Sigmoid colon (tissue), 7 donors: ENCODE data around the gene DPT. TPM values are rescaled to one million over a fixed set of nuclear protein-coding genes. Genes with fewer than 3 reads are reported as not detected.

Source experiments
- DNase-seq: peaks from one replicate; pipeline ENCODE4 v3.0.0-alpha.2; 2019
- H3K27ac ChIP-seq, 4 donors: fragments of 200-600 bp; sonication (generic); one replicate each; pipeline ENCODE4 v1.5.1; 2016 to 2019; ENCODE audit warnings: mild to moderate bottlenecking in 1 of 4
- H3K27me3 ChIP-seq, 3 donors: fragments of 200-600 bp; sonication (generic); one replicate each; pipeline ENCODE4 v1.5.1; 2019; ENCODE audit warnings: mild to moderate bottlenecking in 1 of 3
- H3K36me3 ChIP-seq, 4 donors: fragments of 200-600 bp; sonication (generic); one replicate each; pipeline ENCODE4 v1.5.1; 2016 to 2019
- H3K4me1 ChIP-seq, 4 donors: fragments of 200-600 bp; sonication (generic); one replicate each; pipeline ENCODE4 v1.5.1; 2017 to 2019
- H3K4me3 ChIP-seq, 4 donors: fragments of 200-600 bp; sonication (generic); one replicate each; pipeline ENCODE4 v1.5.1; 2017 to 2019; ENCODE audit warnings: mild to moderate bottlenecking in 2 of 4, moderate library complexity in 1 of 4
- H3K9me3 ChIP-seq, 4 donors: fragments of 200-600 bp in 3 of 4; sonication (generic) in 3 of 4; one replicate each; pipeline versions ENCODE4 v1.5.1 to v1.6.1; 2013 to 2019
- EP300 ChIP-seq, 4 donors: sonication (generic); formaldehyde crosslinking; IDR thresholded peaks; one replicate each; pipeline ENCODE4 v1.6.1; 2017; ENCODE audit warnings: antibody characterized with exemption in 4 of 4
- POLR2A ChIP-seq, 2 donors: fragments of 450-650 bp; IDR thresholded peaks; one replicate each; pipeline ENCODE4 v1.6.1; 2016; ENCODE audit warnings: antibody characterized with exemption in 2 of 2, mild to moderate bottlenecking in 2 of 2, moderate library complexity in 2 of 2
- POLR2AphosphoS5 ChIP-seq, 4 donors: sonication (generic); formaldehyde crosslinking; IDR thresholded peaks; one replicate each; pipeline ENCODE4 v1.6.1; 2017; ENCODE audit warnings: antibody characterized with exemption in 4 of 4
- WGBS, 2 donors: extraction: QIAGEN DNeasy Blood & Tissue Kit; methylation state at CpG; one replicate each; pipeline ENCODE4 v1.1.7; 2013; 5-methylcytosine and 5-hydroxymethylcytosine counted together
- intact Hi-C: fragments of 100-400 bp; cut with DNase I; formaldehyde crosslinking; loops from one replicate; pipeline ENCODE4 v1.15.1; 2023
- polyA plus RNA-seq, 3 donors: library from polyadenylated mRNA; stranded (reverse); fragments of 200-250 nt; gene quantifications; one replicate each; pipeline ENCODE4 v1.2.3, GENCODE V29; 2013
- total RNA-seq, 4 donors: library from RNA; depleted of rRNA; stranded (reverse); fragments of >200 nt; gene quantifications; one replicate each; pipeline ENCODE4 v1.1.0, GENCODE V29; 2016
- TF ChIP-seq, protein P1 (sequence below), 4 experiments: fragments of 450-650 bp in 3 of 4; fragments of 200-600 bp in 1 of 4; IDR thresholded peaks; one replicate each; pipeline ENCODE4 v1.5.1; 2016 to 2019; ENCODE audit warnings: antibody characterized with exemption in 4 of 4, mild to moderate bottlenecking in 3 of 4, moderate library complexity in 2 of 4
- donor health status: healthy with polysubstance abuse.
- donor health status: Bipolar disorder and iron deficiency.
- donor health status: healthy.

Gene DPT
- total and polyA plus RNA-seq, 7 donors: 2.1 to 519 (median 249) TPM

DNA sequence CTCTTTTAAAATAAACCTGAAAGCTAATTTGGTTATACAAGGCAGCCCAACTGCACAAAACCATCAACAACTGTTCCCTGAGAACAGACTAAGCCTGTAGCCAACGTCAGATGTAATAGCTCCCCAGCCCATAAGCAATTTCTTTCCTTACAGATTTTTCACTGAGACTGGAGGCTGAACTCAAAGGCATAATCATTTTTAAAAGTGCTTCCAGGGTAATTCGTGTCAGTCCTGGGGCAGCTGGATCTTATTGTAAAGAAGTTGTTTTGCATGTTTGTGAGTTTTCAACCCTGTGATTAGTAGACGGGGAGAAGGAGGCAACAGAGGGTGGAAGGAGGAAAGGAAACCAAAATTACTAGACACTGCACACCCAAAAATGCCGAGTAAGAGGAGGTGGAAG is 3.2 kb downstream of the DPT start:
- DNase-seq: no peak
- TF ChIP-seq POLR2A (IDR thresholded peaks at IDR 0.05): no peak
- no peak for TF ChIP-seq EP300 (IDR thresholded peaks at IDR 0.05)
- TF ChIP-seq, protein P1, sequence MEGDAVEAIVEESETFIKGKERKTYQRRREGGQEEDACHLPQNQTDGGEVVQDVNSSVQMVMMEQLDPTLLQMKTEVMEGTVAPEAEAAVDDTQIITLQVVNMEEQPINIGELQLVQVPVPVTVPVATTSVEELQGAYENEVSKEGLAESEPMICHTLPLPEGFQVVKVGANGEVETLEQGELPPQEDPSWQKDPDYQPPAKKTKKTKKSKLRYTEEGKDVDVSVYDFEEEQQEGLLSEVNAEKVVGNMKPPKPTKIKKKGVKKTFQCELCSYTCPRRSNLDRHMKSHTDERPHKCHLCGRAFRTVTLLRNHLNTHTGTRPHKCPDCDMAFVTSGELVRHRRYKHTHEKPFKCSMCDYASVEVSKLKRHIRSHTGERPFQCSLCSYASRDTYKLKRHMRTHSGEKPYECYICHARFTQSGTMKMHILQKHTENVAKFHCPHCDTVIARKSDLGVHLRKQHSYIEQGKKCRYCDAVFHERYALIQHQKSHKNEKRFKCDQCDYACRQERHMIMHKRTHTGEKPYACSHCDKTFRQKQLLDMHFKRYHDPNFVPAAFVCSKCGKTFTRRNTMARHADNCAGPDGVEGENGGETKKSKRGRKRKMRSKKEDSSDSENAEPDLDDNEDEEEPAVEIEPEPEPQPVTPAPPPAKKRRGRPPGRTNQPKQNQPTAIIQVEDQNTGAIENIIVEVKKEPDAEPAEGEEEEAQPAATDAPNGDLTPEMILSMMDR (IDR thresholded peaks at IDR 0.05): no peak
- TF ChIP-seq POLR2AphosphoS5 (IDR thresholded peaks at IDR 0.05): no peak
- Histone ChIP-seq H3K27me3 (no peaks in the 10 kb centered on the region), H3K4me3 (peak overlapping the region in 3 of 4 donors; percentile 34 to 44 (median 35)), H3K36me3 (no peaks in the 10 kb centered on the region), H3K27ac (peak overlapping the region in 3 of 4 donors; percentile 26 to 67 (median 46)), H3K4me1 (peaks cover 0 to 8% (median 2%) of the 10 kb centered on the region in 4 donors), H3K9me3 (no peaks in the 10 kb centered on the region)
- intact Hi-C loops: no loop called here
- 64 to 80% methylated on average over 4 of the region's 4 CpGs for WGBS, 2 donors

DNA sequence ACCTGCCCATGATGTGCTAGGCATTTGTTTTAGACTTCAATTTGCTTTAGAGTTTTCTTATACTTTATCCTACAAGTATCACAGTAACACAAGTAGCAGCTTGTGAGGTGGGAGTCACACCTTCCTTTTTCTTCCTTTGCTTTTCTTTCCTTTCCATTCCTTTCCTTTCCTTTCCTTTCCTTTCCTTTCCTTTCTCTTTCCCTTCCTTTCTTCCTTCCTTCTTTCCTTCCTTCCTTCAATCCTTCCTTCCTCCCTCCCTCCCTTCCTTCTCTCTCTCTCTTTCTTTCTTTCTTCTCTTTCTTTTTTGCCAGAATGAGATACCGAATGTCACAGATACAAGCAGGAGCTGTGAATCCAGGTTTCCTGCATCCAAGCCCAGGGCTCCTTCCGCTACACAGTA is 3.9 kb downstream of the DPT start:
- DNase-seq: no peak
- Histone ChIP-seq H3K27ac (peak overlapping the region in 3 of 4 donors; percentile 5 to 67 (median 26)), H3K36me3 (no peaks in the 10 kb centered on the region), H3K27me3 (no peaks in the 10 kb centered on the region), H3K4me1 (peaks cover 0 to 8% (median 2%) of the 10 kb centered on the region in 4 donors), H3K9me3 (no peaks in the 10 kb centered on the region), H3K4me3 (peak overlapping the region in 2 of 4 donors; percentile 34 to 44)
- WGBS, 2 donors: 95 to 97% methylated on average over 2 of the region's 2 CpGs
- TF ChIP-seq POLR2A (IDR thresholded peaks at IDR 0.05) (no peak), EP300 (IDR thresholded peaks at IDR 0.05) (no peak), POLR2AphosphoS5 (IDR thresholded peaks at IDR 0.05) (no peak)
- TF ChIP-seq, protein P1 (IDR thresholded peaks at IDR 0.05): no peak
- intact Hi-C loops: no loop called here

DNA sequence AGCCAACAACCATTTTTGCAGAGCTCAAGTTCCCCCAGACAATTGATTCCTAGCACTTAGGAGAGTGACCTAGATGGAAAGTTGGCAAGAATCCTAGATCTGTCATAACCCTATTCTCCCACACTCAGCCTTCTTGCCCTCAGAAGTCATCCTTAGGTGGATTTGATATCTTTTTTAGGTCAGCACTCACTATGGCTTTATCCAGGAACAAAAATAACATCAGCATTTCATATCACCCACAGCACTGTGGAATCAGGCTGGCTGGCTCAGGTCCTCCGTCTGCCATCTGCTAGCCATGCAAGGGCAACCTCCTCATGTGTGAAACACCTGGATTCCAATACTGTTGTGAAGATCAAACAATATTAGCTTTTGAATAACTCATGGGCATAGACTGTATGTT is 6.0 kb downstream of the DPT start:
- Histone ChIP-seq H3K4me3 (no peak overlapping the region), H3K27me3 (no peaks in the 10 kb centered on the region), H3K9me3 (no peaks in the 10 kb centered on the region), H3K27ac (no peak overlapping the region), H3K4me1 (peaks cover 0 to 3% (median 1%) of the 10 kb centered on the region in 4 donors), H3K36me3 (no peaks in the 10 kb centered on the region)
- TF ChIP-seq EP300 (IDR thresholded peaks at IDR 0.05): no peak
- TF ChIP-seq POLR2A (IDR thresholded peaks at IDR 0.05): no peak
- TF ChIP-seq POLR2AphosphoS5 (IDR thresholded peaks at IDR 0.05): no peak
- TF ChIP-seq, protein P1 (IDR thresholded peaks at IDR 0.05): no peak
- WGBS, 2 donors: 68 to 93% methylated on average over 1 of the region's 1 CpG
- no peak for DNase-seq
- intact Hi-C loops: no loop called here

DNA sequence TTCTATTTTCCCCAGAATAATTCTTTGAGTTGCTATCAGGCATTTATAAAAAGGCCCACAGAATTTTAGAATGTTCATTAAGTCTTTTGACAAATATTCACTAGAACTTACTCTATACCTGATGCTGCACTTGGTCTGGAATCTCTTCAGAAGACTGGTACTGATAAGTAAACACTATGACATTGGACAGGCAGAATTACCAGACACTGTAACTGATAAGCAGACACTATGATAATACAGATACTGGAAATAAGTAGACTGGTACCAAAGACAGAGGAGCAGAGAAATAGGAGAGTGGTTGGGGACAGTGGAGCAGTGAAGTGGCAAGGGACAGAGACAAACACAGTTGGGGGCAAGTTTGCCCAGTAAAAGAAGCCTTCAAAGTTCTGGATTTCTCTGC is 8.2 kb downstream of the DPT start:
- intact Hi-C loops: no loop called here
- DNase-seq: no peak

More for the DNA sequence above, 8.2 kb downstream of the DPT start:
- H3K4me1 ChIP-seq: no peaks in the 10 kb centered on the region
- no peak overlapping the region for H3K27ac ChIP-seq
- no peaks in the 10 kb centered on the region for H3K36me3 ChIP-seq
- no peak overlapping the region for H3K4me3 ChIP-seq
- no peaks in the 10 kb centered on the region for H3K9me3 ChIP-seq
- no peaks in the 10 kb centered on the region for H3K27me3 ChIP-seq
- TF ChIP-seq POLR2A (IDR thresholded peaks at IDR 0.05) (no peak), EP300 (IDR thresholded peaks at IDR 0.05) (no peak), POLR2AphosphoS5 (IDR thresholded peaks at IDR 0.05) (no peak)
- TF ChIP-seq, protein P1 (IDR thresholded peaks at IDR 0.05): no peak
